BLaER1 (cell line): ENCODE measurements around the gene CLEC17A.

ENCODE experiments used
- H3K27ac ChIP-seq: shearing (Covaris generic); formaldehyde crosslinking; 2 replicates; pipeline ENCODE4 v1.8.1; 2022
- H3K27me3 ChIP-seq: shearing (Covaris generic); formaldehyde crosslinking; 2 replicates; pipeline ENCODE4 v1.8.1; 2022
- H3K36me3 ChIP-seq: shearing (Covaris generic); formaldehyde crosslinking; 2 replicates; pipeline ENCODE4 v1.8.1; 2022
- H3K4me1 ChIP-seq: shearing (Covaris generic); formaldehyde crosslinking; 2 replicates; pipeline ENCODE4 v1.8.1; 2022
- H3K4me2 ChIP-seq: shearing (Covaris generic); formaldehyde crosslinking; 2 replicates; pipeline ENCODE4 v1.8.1; 2022
- H3K4me3 ChIP-seq: shearing (Covaris generic); formaldehyde crosslinking; 2 replicates; pipeline ENCODE4 v1.8.1; 2022
- H3K9ac ChIP-seq: shearing (Covaris generic); formaldehyde crosslinking; 2 replicates; pipeline ENCODE4 v1.8.1; 2022
- H3K9me3 ChIP-seq: shearing (Covaris generic); formaldehyde crosslinking; 2 replicates; pipeline ENCODE4 v1.8.1; 2022
- H4K20me1 ChIP-seq: shearing (Covaris generic); formaldehyde crosslinking; 2 replicates; pipeline ENCODE4 v1.8.1; 2022
- Cebpa-rat ChIP-seq: shearing (Covaris generic); IDR thresholded peaks from 2 replicates; pipeline ENCODE4 v1.8.1; 2022

CLEC17A gene

GRCh38 chr19:14565298-14565679, 17.6 kb upstream of the CLEC17A start:
- peak overlapping the region; percentile 55 for H3K4me3 ChIP-seq
- H3K27me3 ChIP-seq = no peaks in the 10 kb centered on the region
- H3K9me3 ChIP-seq = no peaks in the 10 kb centered on the region
- H3K9ac ChIP-seq = peak overlapping the region; percentile 65
- H4K20me1 ChIP-seq = peaks cover 88% of the 10 kb centered on the region
- H3K4me1 ChIP-seq = peaks cover 93% of the 10 kb centered on the region
- H3K27ac ChIP-seq = peak overlapping the region; percentile 89
- TF ChIP-seq Cebpa-rat = no peak
- peaks cover 36% of the 10 kb centered on the region for H3K36me3 ChIP-seq
- H3K4me2 ChIP-seq = peak overlapping the region; percentile 95

GRCh38 chr19:14565765-14566711, 16.8 kb upstream of the CLEC17A start:
- Histone ChIP-seq H3K9me3 (no peaks in the 10 kb centered on the region), H3K27me3 (no peaks in the 10 kb centered on the region), H3K27ac (peak overlapping the region; percentile 89), H3K36me3 (peaks cover 36% of the 10 kb centered on the region), H3K4me2 (peak overlapping the region; percentile 95), H4K20me1 (peaks cover 88% of the 10 kb centered on the region), H3K4me3 (peak overlapping the region; percentile 55), H3K4me1 (peaks cover 93% of the 10 kb centered on the region), H3K9ac (peak overlapping the region; percentile 65)
- TF ChIP-seq Cebpa-rat = no peak

GRCh38 chr19:14566712-14567077, 16.2 kb upstream of the CLEC17A start:
- H3K27me3 ChIP-seq = no peaks in the 10 kb centered on the region
- peak overlapping the region; percentile 91 for H3K4me2 ChIP-seq
- H3K27ac ChIP-seq = peak overlapping the region; percentile 79
- peak overlapping the region; percentile 47 for H3K4me3 ChIP-seq
- H4K20me1 ChIP-seq = peaks cover 86% of the 10 kb centered on the region
- peaks cover 90% of the 10 kb centered on the region for H3K4me1 ChIP-seq
- TF ChIP-seq Cebpa-rat = no peak
- peak overlapping the region; percentile 43 for H3K9ac ChIP-seq
- H3K9me3 ChIP-seq = no peaks in the 10 kb centered on the region
- peaks cover 36% of the 10 kb centered on the region for H3K36me3 ChIP-seq

GRCh38 chr19:14567079-14567478, 15.8 kb upstream of the CLEC17A start:
- Histone ChIP-seq H3K27ac (peak overlapping the region; percentile 79), H3K36me3 (peaks cover 36% of the 10 kb centered on the region), H3K27me3 (no peaks in the 10 kb centered on the region), H3K4me2 (peak overlapping the region; percentile 91), H3K9me3 (no peaks in the 10 kb centered on the region), H4K20me1 (peaks cover 82% of the 10 kb centered on the region), H3K4me1 (peaks cover 87% of the 10 kb centered on the region), H3K4me3 (peak overlapping the region; percentile 47), H3K9ac (peak overlapping the region; percentile 43)
- no peak for TF ChIP-seq Cebpa-rat

- no peak for TF ChIP-seq Cebpa-rat
- peaks cover 18% of the 10 kb centered on the region for H3K36me3 ChIP-seq
- H3K4me2 ChIP-seq = peak overlapping the region; percentile 99
- peaks cover 49% of the 10 kb centered on the region for H4K20me1 ChIP-seq
- H3K27ac ChIP-seq = peak overlapping the region; percentile 84
- peaks cover 72% of the 10 kb centered on the region for H3K4me1 ChIP-seq
- no peaks in the 10 kb centered on the region for H3K9me3 ChIP-seq
- no peaks in the 10 kb centered on the region for H3K27me3 ChIP-seq
- peak overlapping the region; percentile 89 for H3K9ac ChIP-seq
- H3K4me3 ChIP-seq = peak overlapping the region; percentile 87
Measured at GRCh38 chr19:14570864-14571527, 11.9 kb upstream of the CLEC17A start.

GRCh38 chr19:14571695-14572490, 11.0 kb upstream of the CLEC17A start, which contains the start of gene NDUFB7:
NDUFB7 (minus strand) TSS chr19:14572066; CDS start chr19:14572000, 66 bp downstream.
- peak within 1 kb of the TSS; percentile 84 for H3K27ac ChIP-seq
- no peaks in the 10 kb centered on the region for H3K9me3 ChIP-seq
- peak within 1 kb of the TSS; percentile 87 for H3K4me3 ChIP-seq
- H3K4me1 ChIP-seq = peaks cover 75% of the 10 kb centered on the region
- no peaks in the 10 kb centered on the region for H3K27me3 ChIP-seq
- H4K20me1 ChIP-seq = peaks cover 43% of the 10 kb centered on the region
- peak within 1 kb of the TSS; percentile 89 for H3K9ac ChIP-seq
- TF ChIP-seq Cebpa-rat = no peak
- peaks cover 18% of the 10 kb centered on the region for H3K36me3 ChIP-seq
- peak within 1 kb of the TSS; percentile 99 for H3K4me2 ChIP-seq

GRCh38 chr19:14575428-14575980, 7.4 kb upstream of the CLEC17A start:
- Histone ChIP-seq H3K9ac (no peak overlapping the region), H3K27ac (no peak overlapping the region), H3K9me3 (no peaks in the 10 kb centered on the region), H3K36me3 (no peaks in the 10 kb centered on the region), H3K4me3 (no peak overlapping the region), H3K4me1 (peaks cover 66% of the 10 kb centered on the region), H4K20me1 (peaks cover 21% of the 10 kb centered on the region), H3K4me2 (no peak overlapping the region), H3K27me3 (no peaks in the 10 kb centered on the region)
- TF ChIP-seq Cebpa-rat = no peak

GRCh38 chr19:14576363-14576762, 6.5 kb upstream of the CLEC17A start:
- Histone ChIP-seq H3K9me3 (no peaks in the 10 kb centered on the region), H3K4me2 (peak overlapping the region; percentile 29; the same call in 1 of the 2 replicates), H4K20me1 (peaks cover 12% of the 10 kb centered on the region)

GRCh38 chr19:14577264-14577663, 5.6 kb upstream of the CLEC17A start:
- H3K9me3 ChIP-seq = no peaks in the 10 kb centered on the region
- H3K4me1 ChIP-seq = peaks cover 54% of the 10 kb centered on the region
- no peak overlapping the region for H3K4me3 ChIP-seq
- no peaks in the 10 kb centered on the region for H3K36me3 ChIP-seq
- H3K27ac ChIP-seq = 0 out of 2 replicates have a peak overlapping the region, but pooled peaks have one; percentile 53
- peak overlapping the region; percentile 88 for H3K4me2 ChIP-seq
- no peak for TF ChIP-seq Cebpa-rat
- H4K20me1 ChIP-seq = peaks cover 12% of the 10 kb centered on the region
- no peaks in the 10 kb centered on the region for H3K27me3 ChIP-seq
- H3K9ac ChIP-seq = no peak overlapping the region

More at GRCh38 chr19:14576363-14576762, 6.5 kb upstream of the CLEC17A start:
- H3K27ac ChIP-seq = no peak overlapping the region
- H3K4me3 ChIP-seq = no peak overlapping the region
- no peak for TF ChIP-seq Cebpa-rat
- H3K36me3 ChIP-seq = no peaks in the 10 kb centered on the region
- peaks cover 57% of the 10 kb centered on the region for H3K4me1 ChIP-seq
- no peak overlapping the region for H3K9ac ChIP-seq
- no peaks in the 10 kb centered on the region for H3K27me3 ChIP-seq
